Mammary epithelial cell (primary cell): ENCODE results near the gene CHD5.

Source experiments
- EZH2 ChIP-seq: IDR thresholded peaks from 2 replicates; pipeline ENCODE4 v1.6.1; 2012; ENCODE audit warnings: low read length, inconsistent platforms, borderline replicate concordance
- TF ChIP-seq, protein P1 (sequence below), 2 donors: IDR thresholded peaks in 1 of 2; conservative IDR thresholded peaks in 1 of 2; 2 replicates each; pipeline ENCODE4 v1.5.1; 2011 to 2012; ENCODE audit warnings: inconsistent platforms in 2 of 2, low read length in 2 of 2, mild to moderate bottlenecking in 2 of 2, control low read depth in 1 of 2, low read depth in 1 of 2; ENCODE audit not compliant: insufficient read depth in 1 of 2; ENCODE audit errors: extremely low read depth in 1 of 2

DNA sequence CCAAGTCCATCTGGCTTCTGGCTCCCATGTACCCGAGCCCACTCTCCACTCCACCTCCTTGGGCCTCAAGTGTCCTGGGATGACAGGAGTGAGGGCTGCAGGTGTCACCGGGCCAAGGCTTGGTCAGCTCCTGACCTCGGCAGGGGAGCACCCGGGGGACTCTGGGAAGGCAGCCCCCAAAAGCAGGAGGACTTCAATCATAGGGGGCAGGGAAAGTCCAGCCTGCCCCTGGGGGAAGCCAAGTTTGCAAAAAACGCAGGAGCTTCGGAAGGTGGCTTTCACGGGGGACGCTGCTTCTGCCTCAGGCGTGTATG, 77.6 kb downstream of the CHD5 start:
- TF ChIP-seq, protein P1, sequence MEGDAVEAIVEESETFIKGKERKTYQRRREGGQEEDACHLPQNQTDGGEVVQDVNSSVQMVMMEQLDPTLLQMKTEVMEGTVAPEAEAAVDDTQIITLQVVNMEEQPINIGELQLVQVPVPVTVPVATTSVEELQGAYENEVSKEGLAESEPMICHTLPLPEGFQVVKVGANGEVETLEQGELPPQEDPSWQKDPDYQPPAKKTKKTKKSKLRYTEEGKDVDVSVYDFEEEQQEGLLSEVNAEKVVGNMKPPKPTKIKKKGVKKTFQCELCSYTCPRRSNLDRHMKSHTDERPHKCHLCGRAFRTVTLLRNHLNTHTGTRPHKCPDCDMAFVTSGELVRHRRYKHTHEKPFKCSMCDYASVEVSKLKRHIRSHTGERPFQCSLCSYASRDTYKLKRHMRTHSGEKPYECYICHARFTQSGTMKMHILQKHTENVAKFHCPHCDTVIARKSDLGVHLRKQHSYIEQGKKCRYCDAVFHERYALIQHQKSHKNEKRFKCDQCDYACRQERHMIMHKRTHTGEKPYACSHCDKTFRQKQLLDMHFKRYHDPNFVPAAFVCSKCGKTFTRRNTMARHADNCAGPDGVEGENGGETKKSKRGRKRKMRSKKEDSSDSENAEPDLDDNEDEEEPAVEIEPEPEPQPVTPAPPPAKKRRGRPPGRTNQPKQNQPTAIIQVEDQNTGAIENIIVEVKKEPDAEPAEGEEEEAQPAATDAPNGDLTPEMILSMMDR (conservative IDR thresholded peaks at IDR 0.05 in 1 of 2, IDR thresholded peaks at IDR 0.05 in 1 of 2; ENCODE audit: extremely low read depth in 1 of 2, insufficient read depth in 1 of 2, low read depth in 1 of 2, low read length in 2 of 2): no peak
- no peak for TF ChIP-seq EZH2
